ENCODE results near the gene SFXN4. TPM values are rescaled to one million over a fixed set of nuclear protein-coding genes. Genes with fewer than 3 reads are reported as not detected.

SFXN4 gene
- total and polyA plus RNA-seq, 2 of the 13 experiments (the other 11 are each of a cell fraction or from before 2014, with no cell fraction given), result 47.7 to 64.9 TPM

DNA sequence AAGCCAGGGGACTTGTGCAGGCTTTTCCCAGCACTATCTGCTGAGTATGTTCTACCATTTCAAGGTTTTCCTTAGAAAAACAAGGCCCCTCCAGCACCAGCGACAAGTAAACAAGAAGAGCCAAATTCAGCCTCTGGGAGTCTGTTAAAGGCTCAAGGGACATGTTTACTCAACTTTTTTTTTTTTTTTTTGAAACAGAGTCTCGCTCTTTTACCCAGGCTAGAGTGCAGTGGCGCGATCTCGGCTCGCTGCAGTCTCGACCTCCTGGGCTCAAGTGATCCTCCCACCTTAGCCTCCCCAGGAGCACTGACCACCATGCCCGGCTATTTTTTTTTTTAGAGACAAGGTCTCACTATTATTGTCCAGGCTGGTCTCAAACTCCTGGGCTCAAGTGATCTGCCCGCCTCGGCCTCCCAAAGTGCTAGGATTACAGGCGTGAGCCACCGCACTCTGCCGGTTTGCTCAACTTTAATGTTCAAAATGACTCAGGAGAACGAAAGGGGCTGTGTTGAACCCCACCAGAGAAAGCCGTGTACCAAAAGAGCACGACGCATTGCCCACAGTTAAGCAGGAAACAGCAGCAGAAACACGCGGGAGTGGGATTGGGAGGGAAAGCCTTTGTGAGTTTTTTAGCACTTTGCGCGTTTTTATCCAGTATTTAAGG lies 12.3 kb upstream of the SFXN4 start (continued):
- TF ChIP-seq, protein P1, sequence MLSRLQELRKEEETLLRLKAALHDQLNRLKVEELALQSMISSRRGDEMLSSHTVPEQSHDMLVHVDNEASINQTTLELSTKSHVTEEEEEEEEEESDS (CRISPR knock-in tag; IDR thresholded peaks at IDR 0.05; ENCODE audit: borderline replicate concordance), result no peak
- TF ChIP-seq ZNF260 (CRISPR knock-in tag; IDR thresholded peaks at IDR 0.05; ENCODE audit: borderline replicate concordance, low read depth) (no peak), FOXJ3 (CRISPR knock-in tag; IDR thresholded peaks at IDR 0.05; ENCODE audit: borderline replicate concordance) (peak; percentile 49; the same call in 1 of the 2 replicates), GATAD2A (CRISPR knock-in tag; IDR thresholded peaks at IDR 0.05) (peak; percentile 58), RBFOX2 (IDR thresholded peaks at IDR 0.05; ENCODE audit: low read depth, low read length) (no peak), ARID4A (CRISPR knock-in tag; IDR thresholded peaks at IDR 0.05; ENCODE audit: borderline replicate concordance) (no peak), ZNF652 (CRISPR knock-in tag; IDR thresholded peaks at IDR 0.05; ENCODE audit: borderline replicate concordance, low read depth) (no peak), GATA4 (IDR thresholded peaks at IDR 0.05; ENCODE audit: borderline replicate concordance, low read depth) (no peak), ATM (IDR thresholded peaks at IDR 0.05; ENCODE audit: borderline replicate concordance) (no peak), MYPOP (CRISPR knock-in tag; IDR thresholded peaks at IDR 0.05) (0 out of 2 replicates have a peak, but pooled peaks have one; percentile 17), TAF1 (CRISPR knock-in tag; IDR thresholded peaks at IDR 0.05) (no peak), ZNF460 (CRISPR knock-in tag; IDR thresholded peaks at IDR 0.05; ENCODE audit: borderline replicate concordance) (peak; percentile 50; the same call in 1 of the 2 replicates), PHF21A (CRISPR knock-in tag; IDR thresholded peaks at IDR 0.05) (peak; percentile 66; the same call in 1 of the 2 replicates), ZNF296 (CRISPR knock-in tag; conservative IDR thresholded peaks at IDR 0.05) (no peak)
- TF ChIP-seq, protein P2, sequence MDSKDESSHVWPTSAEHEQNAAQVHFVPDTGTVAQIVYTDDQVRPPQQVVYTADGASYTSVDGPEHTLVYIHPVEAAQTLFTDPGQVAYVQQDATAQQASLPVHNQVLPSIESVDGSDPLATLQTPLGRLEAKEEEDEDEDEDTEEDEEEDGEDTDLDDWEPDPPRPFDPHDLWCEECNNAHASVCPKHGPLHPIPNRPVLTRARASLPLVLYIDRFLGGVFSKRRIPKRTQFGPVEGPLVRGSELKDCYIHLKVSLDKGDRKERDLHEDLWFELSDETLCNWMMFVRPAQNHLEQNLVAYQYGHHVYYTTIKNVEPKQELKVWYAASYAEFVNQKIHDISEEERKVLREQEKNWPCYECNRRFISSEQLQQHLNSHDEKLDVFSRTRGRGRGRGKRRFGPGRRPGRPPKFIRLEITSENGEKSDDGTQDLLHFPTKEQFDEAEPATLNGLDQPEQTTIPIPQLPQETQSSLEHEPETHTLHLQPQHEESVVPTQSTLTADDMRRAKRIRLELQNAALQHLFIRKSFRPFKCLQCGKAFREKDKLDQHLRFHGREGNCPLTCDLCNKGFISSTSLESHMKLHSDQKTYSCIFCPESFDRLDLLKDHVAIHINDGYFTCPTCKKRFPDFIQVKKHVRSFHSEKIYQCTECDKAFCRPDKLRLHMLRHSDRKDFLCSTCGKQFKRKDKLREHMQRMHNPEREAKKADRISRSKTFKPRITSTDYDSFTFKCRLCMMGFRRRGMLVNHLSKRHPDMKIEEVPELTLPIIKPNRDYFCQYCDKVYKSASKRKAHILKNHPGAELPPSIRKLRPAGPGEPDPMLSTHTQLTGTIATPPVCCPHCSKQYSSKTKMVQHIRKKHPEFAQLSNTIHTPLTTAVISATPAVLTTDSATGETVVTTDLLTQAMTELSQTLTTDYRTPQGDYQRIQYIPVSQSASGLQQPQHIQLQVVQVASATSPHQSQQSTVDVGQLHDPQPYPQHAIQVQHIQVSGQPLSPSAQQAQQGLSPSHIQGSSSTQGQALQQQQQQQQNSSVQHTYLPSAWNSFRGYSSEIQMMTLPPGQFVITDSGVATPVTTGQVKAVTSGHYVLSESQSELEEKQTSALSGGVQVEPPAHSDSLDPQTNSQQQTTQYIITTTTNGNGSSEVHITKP (CRISPR knock-in tag; IDR thresholded peaks at IDR 0.05; ENCODE audit: low read depth), result no peak
- TF ChIP-seq, protein P3, sequence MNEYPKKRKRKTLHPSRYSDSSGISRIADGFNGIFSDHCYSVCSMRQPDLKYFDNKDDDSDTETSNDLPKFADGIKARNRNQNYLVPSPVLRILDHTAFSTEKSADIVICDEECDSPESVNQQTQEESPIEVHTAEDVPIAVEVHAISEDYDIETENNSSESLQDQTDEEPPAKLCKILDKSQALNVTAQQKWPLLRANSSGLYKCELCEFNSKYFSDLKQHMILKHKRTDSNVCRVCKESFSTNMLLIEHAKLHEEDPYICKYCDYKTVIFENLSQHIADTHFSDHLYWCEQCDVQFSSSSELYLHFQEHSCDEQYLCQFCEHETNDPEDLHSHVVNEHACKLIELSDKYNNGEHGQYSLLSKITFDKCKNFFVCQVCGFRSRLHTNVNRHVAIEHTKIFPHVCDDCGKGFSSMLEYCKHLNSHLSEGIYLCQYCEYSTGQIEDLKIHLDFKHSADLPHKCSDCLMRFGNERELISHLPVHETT (CRISPR knock-in tag; conservative IDR thresholded peaks at IDR 0.05), result no peak
- TF ChIP-seq, protein P4, sequence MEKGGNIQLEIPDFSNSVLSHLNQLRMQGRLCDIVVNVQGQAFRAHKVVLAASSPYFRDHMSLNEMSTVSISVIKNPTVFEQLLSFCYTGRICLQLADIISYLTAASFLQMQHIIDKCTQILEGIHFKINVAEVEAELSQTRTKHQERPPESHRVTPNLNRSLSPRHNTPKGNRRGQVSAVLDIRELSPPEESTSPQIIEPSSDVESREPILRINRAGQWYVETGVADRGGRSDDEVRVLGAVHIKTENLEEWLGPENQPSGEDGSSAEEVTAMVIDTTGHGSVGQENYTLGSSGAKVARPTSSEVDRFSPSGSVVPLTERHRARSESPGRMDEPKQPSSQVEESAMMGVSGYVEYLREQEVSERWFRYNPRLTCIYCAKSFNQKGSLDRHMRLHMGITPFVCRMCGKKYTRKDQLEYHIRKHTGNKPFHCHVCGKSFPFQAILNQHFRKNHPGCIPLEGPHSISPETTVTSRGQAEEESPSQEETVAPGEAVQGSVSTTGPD (CRISPR knock-in tag; IDR thresholded peaks at IDR 0.05), result peak; percentile 39; the same call in 1 of the 2 replicates
